BJ (cell line): ENCODE measurements around the gene CRPPA. TPM values are rescaled to one million over a fixed set of nuclear protein-coding genes. Genes with fewer than 3 reads are reported as not detected.

Experiments
- CTCF ChIA-PET: fragments of 350-600 bp; formaldehyde crosslinking; extraction: SDS; loops from one replicate; lab custom pipeline; 2021; ENCODE audit warnings: antibody characterized with exemption, inconsistent platforms; lab: Yijun Ruan, JAX
- POLR2A ChIA-PET: fragments of 300-600 bp; sonication (Branson Sonifier 250); formaldehyde crosslinking; extraction: SDS; loops from one replicate; lab custom pipeline; 2021; ENCODE audit warnings: antibody characterized with exemption; lab: Charles Lee
- DNase-seq: peaks from one replicate; pipeline ENCODE4 v3.0.0-alpha.2; 2011; ENCODE audit warnings: low read depth
- H3K27me3 ChIP-seq: 2 replicates; pipeline ENCODE4 v1.6.0; 2011; ENCODE audit warnings: low read length; ENCODE audit not compliant: control insufficient read depth, insufficient read depth
- H3K36me3 ChIP-seq: 2 replicates; pipeline ENCODE4 v1.5.1; 2011; ENCODE audit warnings: low read length; ENCODE audit not compliant: control insufficient read depth, insufficient read depth
- H3K4me3 ChIP-seq: 2 replicates; pipeline ENCODE4 v1.5.1; 2011; ENCODE audit warnings: low read depth, mild to moderate bottlenecking, control low read depth, low read length
- CTCF ChIP-seq: IDR thresholded peaks from 2 replicates; pipeline ENCODE4 v1.5.1; 2011; ENCODE audit warnings: low read depth, mild to moderate bottlenecking, control low read depth, inconsistent platforms, low read length, moderate library complexity; ENCODE audit not compliant: insufficient read depth
- polyA plus RNA-seq: library from polyadenylated mRNA; depleted of rRNA; stranded (reverse); fragments of >200 nt; gene quantifications from 2 replicates; pipeline ENCODE4 v1.2.3, GENCODE V29; 2011

The CRPPA gene
- polyA plus RNA-seq, 1 experiment = 0.39 TPM

GRCh38 chr7:16412274-16413254 lies 8.8 kb downstream of the CRPPA start:
- ChIA-PET CTCF (no interaction called here), POLR2A (no interaction called here)
- no peak for DNase-seq
- no peak for TF ChIP-seq CTCF
- Histone ChIP-seq H3K36me3 (no peaks in the 10 kb centered on the region), H3K27me3 (no peaks in the 10 kb centered on the region), H3K4me3 (no peak overlapping the region)

- no peak for TF ChIP-seq CTCF
Observed at GRCh38 chr7:16411391-16411790, 9.9 kb downstream of the CRPPA start.

GRCh38 chr7:16409777-16410176 lies 11.6 kb downstream of the CRPPA start:
- Histone ChIP-seq H3K27me3 (no peaks in the 10 kb centered on the region), H3K4me3 (no peak overlapping the region), H3K36me3 (no peaks in the 10 kb centered on the region)
- POLR2A ChIA-PET = no interaction called here
- TF ChIP-seq CTCF = no peak
- no peak for DNase-seq
- CTCF ChIA-PET = no interaction called here

More at GRCh38 chr7:16411391-16411790, 9.9 kb downstream of the CRPPA start:
- CTCF ChIA-PET = no interaction called here
- POLR2A ChIA-PET = no interaction called here
- H3K4me3 ChIP-seq = no peak overlapping the region
- H3K36me3 ChIP-seq = no peaks in the 10 kb centered on the region
- DNase-seq = no peak
- H3K27me3 ChIP-seq = no peaks in the 10 kb centered on the region

- TF ChIP-seq CTCF = no peak
- DNase-seq = no peak
- no peaks in the 10 kb centered on the region for H3K36me3 ChIP-seq
- ChIA-PET CTCF (no interaction called here), POLR2A (no interaction called here)
- no peaks in the 10 kb centered on the region for H3K27me3 ChIP-seq
- H3K4me3 ChIP-seq = no peak overlapping the region
Observed at GRCh38 chr7:16404636-16405035, 16.7 kb downstream of the CRPPA start.

- POLR2A ChIA-PET = no interaction called here
- CTCF ChIA-PET = no interaction called here
Observed at GRCh38 chr7:16403475-16403874, 17.9 kb downstream of the CRPPA start.

More at GRCh38 chr7:16403475-16403874, 17.9 kb downstream of the CRPPA start:
- no peak overlapping the region for H3K4me3 ChIP-seq
- no peak for DNase-seq
- H3K27me3 ChIP-seq = no peaks in the 10 kb centered on the region
- no peak for TF ChIP-seq CTCF
- no peaks in the 10 kb centered on the region for H3K36me3 ChIP-seq
